Stimulated activated CD8-positive, alpha-beta memory T cell treated with anti-CD3 and anti-CD28 coated beads, Interleukin-4, amount 100 ng/mL, for 24 hours (primary cell): Measurements from ENCODE around the gene KCNH2.

Source experiments
- DNase-seq: peaks from one replicate; pipeline ENCODE4 v3.0.0-alpha.2; 2020; ENCODE audit warnings: low read depth

KCNH2 gene

DNA sequence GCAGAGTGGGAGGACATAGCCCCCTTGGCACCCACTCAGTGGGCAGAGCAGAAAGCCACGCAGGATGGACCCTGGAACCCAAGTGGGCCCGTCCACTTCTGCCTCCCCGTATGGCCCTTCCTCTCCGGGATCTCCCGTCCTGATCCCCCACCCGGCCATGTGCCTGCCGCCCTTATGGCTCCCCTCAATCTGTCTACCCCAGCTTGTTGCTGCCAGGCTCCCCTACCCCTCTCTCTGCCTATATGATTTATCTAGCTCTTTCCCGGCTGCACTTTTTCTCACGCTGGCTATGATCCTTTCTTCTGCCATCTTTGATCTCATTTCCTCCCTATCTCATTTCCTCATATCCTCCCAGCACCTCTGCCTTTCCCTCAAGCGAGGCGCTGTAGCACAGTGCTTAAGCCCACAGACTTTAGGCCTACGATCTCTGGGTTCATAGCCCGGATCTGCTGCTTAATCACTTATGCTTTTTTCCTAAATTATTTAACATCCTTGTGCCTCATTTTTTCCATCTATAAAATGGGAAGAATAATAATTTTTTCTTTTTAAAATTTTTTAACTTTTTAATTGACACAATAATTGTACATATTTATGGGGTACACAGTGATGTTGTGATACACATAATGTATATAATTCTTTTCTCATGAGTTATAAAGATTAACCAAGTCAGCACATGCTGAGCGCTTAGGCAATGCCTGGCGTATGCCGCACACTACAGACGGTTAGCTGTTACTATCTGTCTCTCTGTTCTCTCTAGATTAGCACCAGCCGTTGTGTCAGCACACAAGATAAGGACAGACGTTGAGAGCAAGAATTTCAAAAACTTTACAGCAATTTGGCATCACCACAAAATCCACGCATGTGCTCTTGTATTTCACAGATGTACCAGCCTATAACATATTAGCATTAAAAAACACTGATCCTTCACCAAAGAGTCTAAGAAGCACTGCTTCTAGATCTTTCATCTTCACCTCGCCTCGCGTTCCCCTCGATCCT is 18.1 kb downstream of the KCNH2 start:
- no peak for DNase-seq

DNA sequence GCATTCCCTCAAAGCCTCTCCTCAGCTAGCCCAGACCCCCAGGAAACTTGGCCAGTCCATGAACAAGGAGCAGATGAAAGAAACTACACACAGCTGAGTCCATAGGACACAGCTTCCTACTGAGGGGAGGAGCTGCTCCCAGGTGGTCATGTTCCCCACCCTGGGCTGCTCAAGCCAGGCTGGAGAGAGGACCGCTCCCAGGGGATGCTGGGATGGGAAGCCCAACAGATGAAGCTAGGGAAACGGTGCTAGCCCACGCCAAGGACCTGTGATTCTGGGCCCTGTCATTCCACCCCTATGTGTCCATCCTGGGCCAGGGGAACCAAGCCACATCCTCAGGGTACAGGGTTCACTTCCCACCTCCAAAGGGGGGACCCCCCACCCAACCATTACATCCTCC is 19.0 kb downstream of the KCNH2 start:
- DNase-seq, result no peak

DNA sequence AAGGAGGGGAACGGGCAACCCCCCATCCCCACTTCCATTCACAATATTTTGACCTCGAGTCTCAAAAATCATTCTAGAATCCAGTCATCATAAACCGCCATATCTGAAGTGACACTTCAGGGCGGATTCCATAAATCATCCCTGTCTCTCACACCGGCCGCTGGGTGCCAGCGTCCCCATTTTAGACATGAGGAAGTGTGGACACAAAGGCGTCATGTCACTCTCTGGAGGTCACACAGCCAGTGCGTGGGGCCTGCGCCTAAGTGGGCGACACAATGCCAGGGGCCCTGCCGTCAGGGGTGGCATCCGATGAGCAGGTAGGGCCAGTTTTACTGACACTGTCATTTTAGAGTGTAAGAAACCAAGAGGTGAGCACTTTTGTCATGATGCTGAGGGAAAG is 19.5 kb downstream of the KCNH2 start:
- DNase-seq, result no peak

DNA sequence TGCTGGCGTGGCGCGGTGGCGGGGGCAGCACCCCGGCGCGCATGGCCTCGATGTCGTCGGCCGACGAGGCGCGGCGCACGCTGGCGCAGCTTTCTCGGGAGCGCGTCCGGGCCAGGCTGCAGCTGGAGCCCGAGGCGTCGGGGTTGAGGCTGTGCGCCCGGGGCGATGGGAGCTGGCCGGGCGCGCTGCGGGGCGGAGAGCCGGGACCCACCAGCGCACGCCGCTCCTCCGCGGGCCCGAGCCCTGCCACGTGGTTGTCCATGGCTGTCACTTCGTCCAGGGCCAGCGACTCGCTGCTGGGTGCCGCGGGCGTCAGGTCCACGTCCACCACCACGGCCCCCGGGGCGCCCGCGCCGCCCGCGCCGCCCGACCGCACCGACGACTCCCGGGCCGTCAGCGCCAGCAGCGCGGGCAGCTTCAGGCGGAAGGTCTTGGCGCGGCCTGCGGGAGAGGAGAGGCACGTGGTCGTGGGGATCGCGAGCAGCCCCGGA is 20.0 kb downstream of the KCNH2 start:
- DNase-seq, result no peak

DNA sequence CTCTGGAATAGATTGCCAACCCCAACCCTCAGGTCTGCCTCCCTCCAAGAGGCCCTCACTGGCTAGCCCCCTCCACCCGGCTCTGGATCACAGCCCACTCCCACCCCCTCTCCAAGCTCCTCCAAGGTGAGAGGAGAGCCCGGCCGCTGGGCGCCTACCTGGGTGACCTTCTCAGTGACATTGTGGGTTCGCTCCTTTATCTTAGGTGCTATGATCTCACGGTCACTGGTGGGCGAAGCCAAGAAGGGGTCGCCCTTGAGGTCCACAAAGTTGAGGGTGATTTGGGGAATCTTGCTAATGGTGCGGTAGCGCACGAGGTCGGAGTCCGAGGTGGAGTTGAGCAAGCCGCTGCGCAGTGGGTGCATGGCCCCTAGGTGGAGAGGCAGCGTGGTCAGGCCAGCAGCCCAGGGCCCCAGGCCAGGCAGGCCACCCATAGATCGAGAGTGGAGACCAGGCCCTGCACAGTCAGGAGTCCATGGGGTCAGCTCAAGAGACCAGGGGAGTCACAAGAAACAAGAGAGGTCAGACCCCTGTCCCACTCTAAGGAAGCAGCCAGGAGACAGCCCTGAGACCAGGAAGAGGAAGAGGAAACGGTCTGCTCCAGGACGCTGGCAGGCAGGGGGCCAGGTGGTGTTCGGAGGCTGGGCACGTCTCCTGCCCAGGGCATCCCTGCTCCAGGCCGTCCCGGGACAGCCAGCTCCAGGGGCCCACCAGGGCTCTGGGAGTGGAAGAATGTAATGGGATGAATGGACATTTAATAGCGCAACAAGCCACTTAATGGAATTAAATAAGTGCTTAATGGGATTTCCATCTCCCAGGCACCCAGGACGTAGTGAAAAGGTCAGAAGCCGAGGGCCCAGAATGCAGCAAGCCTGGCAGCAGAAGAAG is 20.7 kb downstream of the KCNH2 start:
- DNase-seq, result no peak

DNA sequence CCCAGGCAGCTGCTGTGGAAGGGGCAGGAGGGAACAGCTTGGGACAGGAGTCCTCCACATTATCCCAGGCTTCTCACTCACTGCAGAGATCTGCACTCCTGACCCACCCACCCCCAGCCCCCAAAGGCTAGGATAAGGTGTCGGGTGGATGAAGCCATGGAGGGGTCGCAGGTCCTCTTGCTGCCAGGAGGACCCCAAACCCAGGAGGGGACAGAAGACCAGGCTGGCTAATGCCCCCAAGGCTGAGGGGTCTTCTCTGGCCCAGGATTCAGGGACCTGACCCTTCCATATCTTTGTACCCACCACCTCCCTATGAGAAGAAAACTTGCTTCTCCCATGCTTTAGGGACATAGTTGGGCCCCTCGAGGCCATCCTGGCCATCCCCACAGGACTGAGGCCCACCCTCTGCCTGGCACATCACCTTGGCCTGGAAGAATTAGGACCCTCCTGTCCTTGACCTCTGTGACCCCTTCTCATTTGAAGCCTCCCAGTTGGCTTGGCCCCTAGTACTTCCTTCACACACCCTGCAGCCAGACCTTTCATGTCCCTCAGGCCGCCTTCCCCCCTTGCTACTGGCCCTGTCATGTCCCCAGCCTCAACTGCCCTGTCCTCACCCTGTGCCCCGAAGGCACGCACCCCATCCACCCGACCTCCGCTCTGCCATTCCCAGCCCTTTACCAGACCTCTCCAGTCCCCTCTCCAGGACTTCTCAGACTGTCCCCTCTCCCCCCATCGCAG is 21.6 kb downstream of the KCNH2 start:
- DNase-seq, result no peak

DNA sequence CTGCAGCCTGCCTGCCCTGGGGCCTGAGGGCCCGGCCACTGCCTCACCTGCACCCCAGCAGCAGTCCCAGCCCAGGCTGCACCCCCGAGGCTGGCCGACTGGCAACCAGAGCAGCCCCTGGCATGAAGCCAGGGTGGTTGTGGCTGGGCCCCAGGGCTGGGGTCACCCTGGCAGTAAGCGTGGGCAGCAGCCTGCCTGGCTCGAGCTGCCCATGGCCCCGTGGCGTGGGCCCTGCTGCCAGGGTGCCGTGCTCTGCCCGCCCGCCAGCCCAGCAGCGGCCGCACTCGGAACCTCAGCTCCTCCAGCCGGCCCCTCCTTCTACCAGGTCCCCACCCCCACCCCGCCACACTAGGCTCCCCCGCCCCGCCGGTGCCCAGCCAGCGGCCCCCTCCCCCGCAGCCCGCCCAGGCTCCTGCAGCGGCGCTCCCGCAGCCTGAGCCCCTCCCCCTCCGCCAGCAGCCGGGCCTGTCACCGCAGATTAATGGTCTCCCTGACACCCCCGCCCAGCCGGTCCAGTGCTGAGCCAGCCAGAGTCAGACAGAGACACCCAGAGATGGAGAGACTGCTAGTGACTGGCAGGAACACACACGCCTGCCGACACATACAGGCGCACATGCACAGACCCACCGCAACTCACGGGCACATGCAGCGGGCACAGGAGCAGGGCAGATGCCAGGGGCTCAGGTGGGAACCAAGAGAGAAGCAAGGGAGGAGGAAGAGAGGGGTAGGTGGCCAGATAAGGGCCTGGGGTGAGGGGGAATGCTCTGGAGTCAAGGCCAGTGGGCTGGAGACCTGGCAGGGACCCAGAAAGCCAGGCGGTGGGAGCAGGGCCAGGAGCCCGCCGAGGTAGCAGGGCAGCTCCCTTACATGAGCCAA is 22.4 kb downstream of the KCNH2 start:
- DNase-seq, result no peak

DNA sequence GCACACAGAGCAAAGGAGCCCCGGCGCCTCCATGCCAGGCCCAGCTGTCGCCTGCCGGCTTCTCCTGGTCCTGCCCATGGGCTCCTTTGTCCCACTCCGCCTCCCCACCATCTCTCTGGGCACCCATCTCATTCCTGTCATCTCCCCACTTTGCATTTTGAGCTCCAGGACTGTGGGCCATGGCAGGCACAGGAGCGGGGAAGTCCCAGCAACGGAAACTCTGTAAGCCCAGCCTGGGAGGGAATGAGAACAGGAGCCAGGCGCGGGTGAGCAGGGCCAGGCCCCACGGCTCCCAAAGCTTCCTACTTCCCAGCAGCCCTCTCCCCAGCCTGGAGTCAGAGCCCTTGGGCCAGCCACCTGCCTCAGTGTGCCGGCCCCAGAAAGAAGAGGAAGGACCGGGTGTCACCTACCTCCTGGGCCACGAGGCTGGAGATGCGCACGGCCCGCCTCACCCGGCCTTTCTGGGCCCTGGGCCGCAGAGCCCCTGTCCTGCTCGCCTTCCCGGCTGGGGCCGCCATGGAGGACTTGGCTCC is 23.1 kb downstream of the KCNH2 start:
- no peak for DNase-seq

GRCh38 chr7:150954201-150954985 is 23.7 kb downstream of the KCNH2 start:
- DNase-seq, result no peak

GRCh38 chr7:150953061-150953997 is 24.8 kb downstream of the KCNH2 start:
- DNase-seq, result no peak

GRCh38 chr7:150952331-150953050 is 25.6 kb downstream of the KCNH2 start:
- no peak for DNase-seq

GRCh38 chr7:150951521-150951920 is 26.6 kb downstream of the KCNH2 start:
- no peak for DNase-seq

DNA sequence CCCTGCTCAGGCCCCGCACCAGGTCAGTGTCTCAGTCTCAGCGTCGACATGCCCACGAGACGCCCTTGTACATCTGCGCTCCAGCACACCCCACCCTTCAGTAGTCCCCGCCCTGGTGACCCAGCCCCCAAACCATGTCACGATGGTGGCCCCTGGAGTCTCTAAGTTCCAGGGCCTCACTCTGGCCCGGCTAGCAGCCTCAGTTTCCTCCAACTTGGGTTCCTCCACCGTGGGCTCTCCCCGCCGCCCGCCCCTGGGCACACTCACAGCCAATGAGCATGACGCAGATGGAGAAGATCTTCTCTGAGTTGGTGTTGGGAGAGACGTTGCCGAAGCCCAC is 27.0 kb downstream of the KCNH2 start:
- DNase-seq, result no peak

DNA sequence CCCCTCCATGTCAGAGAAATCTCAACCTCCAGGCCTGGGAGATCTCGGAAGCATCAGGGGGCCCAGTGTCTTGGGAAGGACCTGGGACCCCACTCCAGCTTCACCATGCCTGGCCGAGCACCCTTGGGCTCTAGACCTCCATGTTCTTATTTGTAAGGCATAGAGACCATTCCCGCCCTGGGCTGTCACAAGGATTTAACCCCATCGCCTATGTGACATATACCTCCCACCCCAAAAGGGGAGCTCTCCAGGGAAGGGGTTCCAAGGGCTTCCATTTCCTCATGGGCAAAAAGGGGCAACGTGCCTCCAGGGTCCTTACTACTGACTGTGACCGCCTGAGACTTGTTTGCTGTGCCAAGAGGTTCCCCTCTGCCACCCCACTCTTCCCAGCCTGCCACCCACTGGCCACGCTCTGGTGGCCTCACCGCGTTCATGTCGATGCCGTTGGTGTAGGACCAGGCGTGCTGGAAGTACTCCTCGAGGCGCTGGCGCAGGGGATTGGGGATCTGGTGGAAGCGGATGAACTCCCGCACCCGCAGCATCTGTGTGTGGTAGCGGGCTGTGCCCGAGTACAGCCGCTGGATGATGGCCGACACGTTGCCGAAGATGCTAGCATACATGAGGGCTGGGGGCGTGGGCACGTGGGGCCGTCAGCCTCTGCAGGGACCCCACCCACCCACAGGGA is 27.5 kb downstream of the KCNH2 start:
- no peak for DNase-seq

DNA sequence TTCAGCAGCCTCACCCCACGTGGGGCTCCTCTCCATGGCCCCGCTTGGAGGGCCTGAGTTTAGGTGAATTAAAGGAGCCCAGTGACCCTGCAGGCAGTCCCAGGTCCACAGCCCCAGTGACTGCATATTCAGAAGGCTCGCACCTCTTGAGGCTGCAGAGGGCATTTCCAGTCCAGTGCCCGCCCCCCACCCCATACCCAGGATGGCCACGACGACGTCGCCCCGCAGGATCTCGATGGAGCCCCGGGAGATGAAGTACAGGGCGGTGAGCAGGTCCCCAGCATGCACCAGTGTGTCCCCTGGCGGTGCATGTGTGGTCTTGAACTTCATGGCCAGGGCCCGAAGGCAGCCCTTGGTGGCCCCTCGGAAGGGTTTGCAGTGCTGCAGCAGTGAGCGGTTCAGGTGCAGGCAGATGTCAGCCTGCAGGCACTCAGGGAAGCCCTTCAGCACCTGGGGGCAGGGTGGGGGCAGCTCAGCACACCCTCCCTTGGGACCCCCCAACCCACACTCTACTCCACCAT is 28.1 kb downstream of the KCNH2 start:
- DNase-seq, result no peak

GRCh38 chr7:150949564-150949963 is 28.6 kb downstream of the KCNH2 start:
- no peak for DNase-seq

GRCh38 chr7:150948791-150949251 is 29.3 kb downstream of the KCNH2 start:
- no peak for DNase-seq
